ENCODE measurements around the gene S1PR3. TPM values are rescaled to one million over a fixed set of nuclear protein-coding genes. Genes with fewer than 3 reads are reported as not detected.

Gene S1PR3
- total and polyA plus RNA-seq, 9 of the 15 experiments (the other 6 are each of a cell fraction or from before 2014, with no cell fraction given), result 0.03 to 2.0 (median 0.29) TPM

- H3K4me1 ChIP-seq (replicated peaks in 1 of 2; ENCODE audit: control insufficient read depth in 2 of 2, insufficient read depth in 2 of 2, low read length in 2 of 2), result no peaks in the 10 kb centered on the region
- H3K27me3 ChIP-seq (ENCODE audit: control insufficient read depth in 2 of 2, insufficient read depth in 2 of 2, low read length in 2 of 2), result peaks cover 0 to 10% of the 10 kb centered on the region in 2 experiments; a peak in 2 of 5 replicates
- H3K27ac ChIP-seq (ENCODE audit: extremely low read depth, low read depth, low read length), result no peak overlapping the region
- H3K9me3 ChIP-seq (replicated peaks; ENCODE audit: control insufficient read depth, insufficient read depth, low read depth, low read length), result no peaks in the 10 kb centered on the region
- no peaks in the 10 kb centered on the region for H3K36me3 ChIP-seq (ENCODE audit: control insufficient read depth, insufficient read depth, low read length)
- CTCF ChIA-PET (ENCODE audit: low intra/inter-chr PET ratio), result no interaction called here
- H2AFZ ChIP-seq (ENCODE audit: low read depth, low read length), result no peak overlapping the region
- H3K9ac ChIP-seq (ENCODE audit: insufficient read depth in 1 of 2, low read depth in 2 of 2, low read length in 2 of 2), result no peak overlapping the region
- ATAC-seq (no peak), DNase-seq (ENCODE audit: extremely low read depth in 1 of 4, low spot score in 3 of 4) (no peak), FAIRE-seq (no peak)
- no peaks in the 10 kb centered on the region for H3K79me2 ChIP-seq (ENCODE audit: control insufficient read depth, insufficient read depth, low read length)
- intact Hi-C loops (cut with micrococcal nuclease) (no loop called here), in situ Hi-C loops (cut with MboI) (no loop called here)
- TF ChIP-seq SAP30 (IDR thresholded peaks at IDR 0.05; ENCODE audit: borderline replicate concordance, insufficient read depth, low read depth, low read length, poor library complexity, severe bottlenecking) (no peak), ETV5 (CRISPR knock-in tag; IDR thresholded peaks at IDR 0.05; ENCODE audit: low read depth) (no peak), JUND (IDR thresholded peaks at IDR 0.05; ENCODE audit: borderline replicate concordance, low read depth, low read length) (no peak), JUND (tag; IDR thresholded peaks at IDR 0.05; ENCODE audit: borderline replicate concordance, low read depth, low read length) (no peak), PTBP1 (IDR thresholded peaks at IDR 0.05; ENCODE audit: low read depth, low read length) (no peak), FOXK2 (conservative IDR thresholded peaks at IDR 0.05 in 1 of 2, IDR thresholded peaks at IDR 0.05 in 1 of 2; ENCODE audit: low read depth in 2 of 2) (no peak), ID3 (CRISPR knock-in tag; IDR thresholded peaks at IDR 0.05) (no peak), ID3 (tag; IDR thresholded peaks at IDR 0.05) (no peak), KDM1A (IDR thresholded peaks at IDR 0.05) (no peak), AFF1 (IDR thresholded peaks at IDR 0.05; ENCODE audit: low read depth in 1 of 2, partially characterized antibody in 2 of 2) (no peak)
- WGBS (ENCODE audit: insufficient coverage, low coverage, missing lambda C conversion rate), result 1% methylated on average over 6 of the region's 9 CpGs
- no peak overlapping the region for H3K4me2 ChIP-seq (ENCODE audit: insufficient read depth, low read length)
- no TSS peak for BruUV-seq (replicated peaks)
- H3K9me1 ChIP-seq (ENCODE audit: control insufficient read depth, insufficient read depth, low read length), result no peaks in the 10 kb centered on the region
- POLR2A ChIA-PET, result no interaction called here
- no peak overlapping the region for H3K4me3 ChIP-seq
- no peaks in the 10 kb centered on the region for H4K20me1 ChIP-seq (replicated peaks; ENCODE audit: control insufficient read depth, insufficient read depth, low read length)
These were observed 46.6 kb downstream of the S1PR3 start for GRCh38 chr9:89037891-89038290.
